Neural progenitor cell (in vitro differentiated cells): ENCODE measurements around the gene PLA2G6. TPM values are rescaled to one million over a fixed set of nuclear protein-coding genes. Genes with fewer than 3 reads are reported as not detected.
A peak's percentile ranks its signal among the peaks of the same experiment; 100 is the strongest.

ENCODE experiments used
- DNase-seq: peaks from one replicate; pipeline ENCODE4 v3.0.0-alpha.2; 2016; ENCODE audit warnings: low spot score
- H2AFZ ChIP-seq: fragments of 200-600 bp; sonication (generic); replicated peaks from 2 replicates; pipeline ENCODE4 v1.6.1; 2016; ENCODE audit warnings: antibody characterized with exemption
- H3F3A ChIP-seq: fragments of 200-600 bp; sonication (generic); 2 replicates; pipeline ENCODE4 v1.6.1; 2016; ENCODE audit warnings: antibody characterized with exemption, low read depth
- H3K27ac ChIP-seq: fragments of 200-600 bp; sonication (generic); 2 replicates; pipeline ENCODE4 v1.5.1; 2016; ENCODE audit warnings: mild to moderate bottlenecking
- H3K27me3 ChIP-seq: fragments of 200-600 bp; sonication (generic); 2 replicates; pipeline ENCODE4 v1.6.1; 2016; ENCODE audit warnings: mild to moderate bottlenecking, moderate library complexity
- H3K36me3 ChIP-seq: fragments of 200-600 bp; sonication (generic); 2 replicates; pipeline ENCODE4 v1.5.1; 2016
- H3K4me1 ChIP-seq: fragments of 200-600 bp; sonication (generic); 2 replicates; pipeline ENCODE4 v1.6.1; 2016; ENCODE audit warnings: mixed run types
- H3K4me2 ChIP-seq: fragments of 200-600 bp; sonication (generic); 2 replicates; pipeline ENCODE4 v1.6.1; 2016
- H3K4me3 ChIP-seq: fragments of 200-600 bp; sonication (generic); 2 replicates; pipeline ENCODE4 v1.5.1; 2016
- H3K79me2 ChIP-seq: fragments of 200-600 bp; sonication (generic); 2 replicates; pipeline ENCODE4 v1.6.1; 2016; ENCODE audit warnings: low read depth
- H3K9ac ChIP-seq: fragments of 200-600 bp; sonication (generic); 2 replicates; pipeline ENCODE4 v1.6.1; 2016
- H3K9me3 ChIP-seq: fragments of 200-600 bp; sonication (generic); 2 replicates; pipeline ENCODE4 v1.5.1; 2016; ENCODE audit warnings: low read depth
- H4K20me1 ChIP-seq: fragments of 200-600 bp; sonication (generic); 2 replicates; pipeline ENCODE4 v1.6.1; 2016; ENCODE audit warnings: low read depth
- H3K27ac Mint-ChIP-seq: 3 replicates; pipeline ENCODE4 v1.8.0; 2021; ENCODE audit warnings: mixed read lengths
- H3K27me3 Mint-ChIP-seq: 2 replicates; pipeline ENCODE4 v1.8.0; 2022; ENCODE audit warnings: low read depth, mild to moderate bottlenecking, inconsistent platforms, moderate library complexity, mixed read lengths; ENCODE audit not compliant: insufficient read depth
- H3K36me3 Mint-ChIP-seq: 3 replicates; pipeline ENCODE4 v1.8.0; 2021; ENCODE audit warnings: mixed read lengths
- H3K4me1 Mint-ChIP-seq: 3 replicates; pipeline ENCODE4 v1.8.0; 2021; ENCODE audit warnings: mixed read lengths
- H3K4me3 Mint-ChIP-seq: 3 replicates; pipeline ENCODE4 v1.8.0; 2021; ENCODE audit warnings: mild to moderate bottlenecking, moderate library complexity, mixed read lengths
- H3K9me3 Mint-ChIP-seq: 3 replicates; pipeline ENCODE4 v1.8.0; 2020; ENCODE audit warnings: mixed read lengths
- EZH2 ChIP-seq: fragments of 200-600 bp; sonication (generic); IDR thresholded peaks from 2 replicates; pipeline ENCODE4 v1.6.1; 2017; ENCODE audit warnings: antibody characterized with exemption, mild to moderate bottlenecking, moderate library complexity
- EZH2phosphoT487 ChIP-seq: fragments of 200-600 bp; sonication (generic); IDR thresholded peaks from 2 replicates; pipeline ENCODE4 v1.6.1; 2017; ENCODE audit warnings: antibody characterized with exemption
- total RNA-seq: library from RNA; depleted of rRNA; stranded (reverse); fragments of >200 nt; gene quantifications from 2 replicates; pipeline ENCODE4 v1.2.3, GENCODE V29; 2015; ENCODE audit warnings: low replicate concordance
- TF ChIP-seq, protein P1 (sequence below): fragments of 200-600 bp; sonication (generic); IDR thresholded peaks from 2 replicates; pipeline ENCODE4 v1.5.1; 2017; ENCODE audit warnings: antibody characterized with exemption, mild to moderate bottlenecking

The PLA2G6 gene, protein sequence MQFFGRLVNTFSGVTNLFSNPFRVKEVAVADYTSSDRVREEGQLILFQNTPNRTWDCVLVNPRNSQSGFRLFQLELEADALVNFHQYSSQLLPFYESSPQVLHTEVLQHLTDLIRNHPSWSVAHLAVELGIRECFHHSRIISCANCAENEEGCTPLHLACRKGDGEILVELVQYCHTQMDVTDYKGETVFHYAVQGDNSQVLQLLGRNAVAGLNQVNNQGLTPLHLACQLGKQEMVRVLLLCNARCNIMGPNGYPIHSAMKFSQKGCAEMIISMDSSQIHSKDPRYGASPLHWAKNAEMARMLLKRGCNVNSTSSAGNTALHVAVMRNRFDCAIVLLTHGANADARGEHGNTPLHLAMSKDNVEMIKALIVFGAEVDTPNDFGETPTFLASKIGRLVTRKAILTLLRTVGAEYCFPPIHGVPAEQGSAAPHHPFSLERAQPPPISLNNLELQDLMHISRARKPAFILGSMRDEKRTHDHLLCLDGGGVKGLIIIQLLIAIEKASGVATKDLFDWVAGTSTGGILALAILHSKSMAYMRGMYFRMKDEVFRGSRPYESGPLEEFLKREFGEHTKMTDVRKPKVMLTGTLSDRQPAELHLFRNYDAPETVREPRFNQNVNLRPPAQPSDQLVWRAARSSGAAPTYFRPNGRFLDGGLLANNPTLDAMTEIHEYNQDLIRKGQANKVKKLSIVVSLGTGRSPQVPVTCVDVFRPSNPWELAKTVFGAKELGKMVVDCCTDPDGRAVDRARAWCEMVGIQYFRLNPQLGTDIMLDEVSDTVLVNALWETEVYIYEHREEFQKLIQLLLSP
- total RNA-seq, result 20.1 and 29.4 TPM in 2 replicates

GRCh38 chr22:38181453-38182200 lies at the start of gene PLA2G6:
Gene PLA2G6, minus strand, starts transcription at chr22:38181830. Its CDS starts 12,404 bp downstream, at chr22:38169426.
- peaks cover 7% of the 10 kb centered on the region for H3K79me2 ChIP-seq
- H3F3A ChIP-seq, result peaks cover 10% of the 10 kb centered on the region
- Mint-ChIP-seq H3K4me1 (peaks cover 50% of the 10 kb centered on the region), H3K27ac (peak within 1 kb of the TSS; percentile 94), H3K9me3 (no peaks in the 10 kb centered on the region), H3K27me3 (peaks cover 6% of the 10 kb centered on the region), H3K36me3 (no peaks in the 10 kb centered on the region), H3K4me3 (peak within 1 kb of the TSS; percentile 92)
- H3K27me3 ChIP-seq, result no peaks in the 10 kb centered on the region
- peak within 1 kb of the TSS; percentile 35 for H2AFZ ChIP-seq
- no peaks in the 10 kb centered on the region for H4K20me1 ChIP-seq
- peak within 1 kb of the TSS; percentile 91 for H3K4me2 ChIP-seq
- H3K4me1 ChIP-seq, result peaks cover 21% of the 10 kb centered on the region
- H3K4me3 ChIP-seq, result peak within 1 kb of the TSS; percentile 75
- no peaks in the 10 kb centered on the region for H3K9me3 ChIP-seq
- peak; percentile 100 for DNase-seq
- TF ChIP-seq EZH2 (no peak), EZH2phosphoT487 (no peak)
- TF ChIP-seq, protein P1, sequence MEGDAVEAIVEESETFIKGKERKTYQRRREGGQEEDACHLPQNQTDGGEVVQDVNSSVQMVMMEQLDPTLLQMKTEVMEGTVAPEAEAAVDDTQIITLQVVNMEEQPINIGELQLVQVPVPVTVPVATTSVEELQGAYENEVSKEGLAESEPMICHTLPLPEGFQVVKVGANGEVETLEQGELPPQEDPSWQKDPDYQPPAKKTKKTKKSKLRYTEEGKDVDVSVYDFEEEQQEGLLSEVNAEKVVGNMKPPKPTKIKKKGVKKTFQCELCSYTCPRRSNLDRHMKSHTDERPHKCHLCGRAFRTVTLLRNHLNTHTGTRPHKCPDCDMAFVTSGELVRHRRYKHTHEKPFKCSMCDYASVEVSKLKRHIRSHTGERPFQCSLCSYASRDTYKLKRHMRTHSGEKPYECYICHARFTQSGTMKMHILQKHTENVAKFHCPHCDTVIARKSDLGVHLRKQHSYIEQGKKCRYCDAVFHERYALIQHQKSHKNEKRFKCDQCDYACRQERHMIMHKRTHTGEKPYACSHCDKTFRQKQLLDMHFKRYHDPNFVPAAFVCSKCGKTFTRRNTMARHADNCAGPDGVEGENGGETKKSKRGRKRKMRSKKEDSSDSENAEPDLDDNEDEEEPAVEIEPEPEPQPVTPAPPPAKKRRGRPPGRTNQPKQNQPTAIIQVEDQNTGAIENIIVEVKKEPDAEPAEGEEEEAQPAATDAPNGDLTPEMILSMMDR, result no peak
- peak within 1 kb of the TSS; percentile 72 for H3K9ac ChIP-seq
- no peaks in the 10 kb centered on the region for H3K36me3 ChIP-seq
- peak within 1 kb of the TSS; percentile 46 for H3K27ac ChIP-seq

- DNase-seq, result no peak
- Mint-ChIP-seq H3K27me3 (no peaks in the 10 kb centered on the region), H3K36me3 (peaks cover 26% of the 10 kb centered on the region), H3K27ac (peak overlapping the region; percentile 35), H3K4me1 (peaks cover 7% of the 10 kb centered on the region), H3K4me3 (no peak overlapping the region), H3K9me3 (no peaks in the 10 kb centered on the region)
- Histone ChIP-seq H4K20me1 (peaks cover 3% of the 10 kb centered on the region), H3K4me3 (no peak overlapping the region), H3K9ac (no peak overlapping the region), H3K9me3 (no peaks in the 10 kb centered on the region), H3K4me1 (peaks cover 10% of the 10 kb centered on the region), H3K79me2 (no peaks in the 10 kb centered on the region), H3K27me3 (no peaks in the 10 kb centered on the region), H3K4me2 (no peak overlapping the region), H3K27ac (no peak overlapping the region), H3F3A (no peaks in the 10 kb centered on the region), H2AFZ (no peak overlapping the region), H3K36me3 (no peaks in the 10 kb centered on the region)
- TF ChIP-seq EZH2phosphoT487, result no peak
- TF ChIP-seq, protein P1, result no peak
- TF ChIP-seq EZH2, result no peak
Measured at GRCh38 chr22:38230916-38231315, 49.3 kb upstream of the PLA2G6 start.

- Mint-ChIP-seq H3K4me3 (no peak overlapping the region), H3K9me3 (no peaks in the 10 kb centered on the region), H3K36me3 (peaks cover 26% of the 10 kb centered on the region), H3K27me3 (no peaks in the 10 kb centered on the region), H3K27ac (peak overlapping the region; percentile 35), H3K4me1 (peaks cover 4% of the 10 kb centered on the region)
- no peaks in the 10 kb centered on the region for H3K9me3 ChIP-seq
- no peak for TF ChIP-seq EZH2phosphoT487
- TF ChIP-seq EZH2, result no peak
- TF ChIP-seq, protein P1, result peak; percentile 52
- H3K4me1 ChIP-seq, result peaks cover 10% of the 10 kb centered on the region
- no peak overlapping the region for H2AFZ ChIP-seq
- no peak overlapping the region for H3K4me3 ChIP-seq
- H3K4me2 ChIP-seq, result no peak overlapping the region
- no peak overlapping the region for H3K27ac ChIP-seq
- H3K27me3 ChIP-seq, result no peaks in the 10 kb centered on the region
- H3F3A ChIP-seq, result no peaks in the 10 kb centered on the region
- peak; percentile 47 for DNase-seq
- peaks cover 3% of the 10 kb centered on the region for H4K20me1 ChIP-seq
- no peak overlapping the region for H3K9ac ChIP-seq
- no peaks in the 10 kb centered on the region for H3K79me2 ChIP-seq
- no peaks in the 10 kb centered on the region for H3K36me3 ChIP-seq
Measured at GRCh38 chr22:38230108-38230825, 48.6 kb upstream of the PLA2G6 start.
